GM18909 (cell line): ENCODE data around the gene ERC1.

Experiments
- ATAC-seq: cut with Tn5 transposase; IDR thresholded peaks from one replicate; pipeline ENCODE4 v1.9.1; 2021; ENCODE audit warnings: mild to moderate bottlenecking; ENCODE audit not compliant: unreplicated experiment, poor library complexity

ERC1 gene

GRCh38 chr12:1517734-1518525 lies 526.9 kb downstream of the ERC1 start:
- ATAC-seq: no peak

GRCh38 chr12:1518591-1519516 lies 527.8 kb downstream of the ERC1 start:
- ATAC-seq: no peak

- ATAC-seq: no peak
Observed at GRCh38 chr12:1519642-1520041, 528.6 kb downstream of the ERC1 start.

- no peak for ATAC-seq
Observed at GRCh38 chr12:1523046-1523445, 532.0 kb downstream of the ERC1 start.

GRCh38 chr12:1523558-1524050 lies 532.6 kb downstream of the ERC1 start:
- no peak for ATAC-seq

GRCh38 chr12:1525858-1526257 lies 534.8 kb downstream of the ERC1 start:
- ATAC-seq: no peak

GRCh38 chr12:1527789-1528188 lies 536.8 kb downstream of the ERC1 start:
- ATAC-seq: no peak

GRCh38 chr12:1528791-1529190 lies 537.8 kb downstream of the ERC1 start:
- ATAC-seq: no peak

GRCh38 chr12:1529228-1529861 lies 538.3 kb downstream of the ERC1 start:
- ATAC-seq: no peak

- ATAC-seq: no peak
Observed at GRCh38 chr12:1529862-1530591, 539.0 kb downstream of the ERC1 start.

GRCh38 chr12:1530592-1531152 lies 539.6 kb downstream of the ERC1 start:
- no peak for ATAC-seq

- no peak for ATAC-seq
Observed at GRCh38 chr12:1531153-1531653, 540.2 kb downstream of the ERC1 start.

GRCh38 chr12:1531654-1532374 lies 540.8 kb downstream of the ERC1 start:
- ATAC-seq: no peak

- ATAC-seq: no peak
Observed at GRCh38 chr12:1532375-1533165, 541.5 kb downstream of the ERC1 start.

- ATAC-seq: peak; percentile 11
Observed at GRCh38 chr12:1533205-1533601, 542.2 kb downstream of the ERC1 start.

- ATAC-seq: peak; percentile 62
Observed at GRCh38 chr12:1533602-1534304, 542.7 kb downstream of the ERC1 start.

- ATAC-seq: peak; percentile 46
Observed at GRCh38 chr12:1534748-1535147, 543.7 kb downstream of the ERC1 start.

- no peak for ATAC-seq
Observed at GRCh38 chr12:1536817-1537216, 545.8 kb downstream of the ERC1 start.
